ENCODE data around the gene STK38. TPM values are rescaled to one million over a fixed set of nuclear protein-coding genes. Genes with fewer than 3 reads are reported as not detected.
"Not testable (repeated sequence)": the region's sequence is repeated elsewhere in the genome, so short reads cannot be mapped to it uniquely, and the experiment has no call there.

STK38 gene
- total RNA-seq, 1 donor from 2014 or later: 26.8 TPM

DNA sequence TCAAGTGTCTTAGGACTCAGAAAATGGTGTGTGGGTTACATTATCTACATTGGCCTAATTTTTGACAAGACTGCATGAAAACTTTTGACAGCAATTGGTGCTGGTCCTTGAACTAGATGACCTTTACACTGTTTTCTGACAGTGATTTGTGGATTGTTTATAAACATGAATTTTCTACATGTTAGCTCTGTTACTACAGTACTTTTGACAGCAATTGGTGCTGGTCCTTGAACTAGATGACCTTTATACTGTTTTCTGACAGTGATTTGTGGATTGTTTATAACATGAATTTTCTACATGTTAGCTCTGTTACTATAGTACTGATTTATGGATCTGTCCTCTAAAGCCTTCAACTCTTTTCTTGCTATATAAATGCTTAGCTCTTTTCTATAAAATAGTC, 87.8 kb downstream of the STK38 start:
- TF ChIP-seq CTCF (conservative IDR thresholded peaks at IDR 0.05): no peak
- H3K27ac Mint-ChIP-seq (ENCODE audit: unreplicated experiment): no peak overlapping the region
- H3K27me3 Mint-ChIP-seq (ENCODE audit: low read depth): no peaks in the 10 kb centered on the region
- no peaks in the 10 kb centered on the region for H3K36me3 Mint-ChIP-seq (ENCODE audit: low read depth)
- no peaks in the 10 kb centered on the region for H3K9me3 Mint-ChIP-seq
- DNase-seq (ENCODE audit: low read depth, low spot score): no peak
- no peak overlapping the region for H3K4me3 Mint-ChIP-seq
- H3K4me1 Mint-ChIP-seq: peaks cover 4% of the 10 kb centered on the region

- Mint-ChIP-seq H3K27me3 (ENCODE audit: low read depth) (no peaks in the 10 kb centered on the region), H3K27ac (ENCODE audit: unreplicated experiment) (no peak overlapping the region), H3K4me1 (peaks cover 4% of the 10 kb centered on the region), H3K9me3 (no peaks in the 10 kb centered on the region), H3K36me3 (ENCODE audit: low read depth) (no peaks in the 10 kb centered on the region), H3K4me3 (no peak overlapping the region)
- no peak for DNase-seq (ENCODE audit: low read depth, low spot score)
- TF ChIP-seq CTCF (conservative IDR thresholded peaks at IDR 0.05): no peak
Measured at GRCh38 chr6:36455486-36456027, 91.7 kb downstream of the STK38 start.

GRCh38 chr6:36452897-36453296, 94.4 kb downstream of the STK38 start:
- not testable (repeated sequence) for DNase-seq (ENCODE audit: low read depth, low spot score); H3K4me1 Mint-ChIP-seq; H3K9me3 Mint-ChIP-seq; H3K4me3 Mint-ChIP-seq; H3K27ac Mint-ChIP-seq (ENCODE audit: unreplicated experiment); H3K27me3 Mint-ChIP-seq (ENCODE audit: low read depth)
- H3K36me3 Mint-ChIP-seq (ENCODE audit: low read depth): peaks cover 12% of the 10 kb centered on the region

- Mint-ChIP-seq H3K4me1 (peaks cover 14% of the 10 kb centered on the region), H3K36me3 (ENCODE audit: low read depth) (peaks cover 12% of the 10 kb centered on the region)
- not testable (repeated sequence) for DNase-seq (ENCODE audit: low read depth, low spot score); H3K4me3 Mint-ChIP-seq; H3K27me3 Mint-ChIP-seq (ENCODE audit: low read depth); H3K27ac Mint-ChIP-seq (ENCODE audit: unreplicated experiment); H3K9me3 Mint-ChIP-seq
Measured at GRCh38 chr6:36449173-36449572, 98.1 kb downstream of the STK38 start.

GRCh38 chr6:36445621-36446020, 101.7 kb downstream of the STK38 start:
- H3K4me3 Mint-ChIP-seq: peak overlapping the region; percentile 74
- H3K27ac Mint-ChIP-seq (ENCODE audit: unreplicated experiment): no peak overlapping the region
- H3K27me3 Mint-ChIP-seq (ENCODE audit: low read depth): no peaks in the 10 kb centered on the region
- peaks cover 12% of the 10 kb centered on the region for H3K36me3 Mint-ChIP-seq (ENCODE audit: low read depth)
- DNase-seq (ENCODE audit: low read depth, low spot score): no peak
- H3K4me1 Mint-ChIP-seq: peaks cover 36% of the 10 kb centered on the region
- no peak for TF ChIP-seq CTCF (conservative IDR thresholded peaks at IDR 0.05)
- peaks cover 3% of the 10 kb centered on the region for H3K9me3 Mint-ChIP-seq

- no peak for TF ChIP-seq CTCF (conservative IDR thresholded peaks at IDR 0.05)
- H3K4me1 Mint-ChIP-seq: peaks cover 36% of the 10 kb centered on the region
- peaks cover 3% of the 10 kb centered on the region for H3K9me3 Mint-ChIP-seq
- no peak overlapping the region for H3K27ac Mint-ChIP-seq (ENCODE audit: unreplicated experiment)
- peaks cover 10% of the 10 kb centered on the region for H3K36me3 Mint-ChIP-seq (ENCODE audit: low read depth)
- H3K27me3 Mint-ChIP-seq (ENCODE audit: low read depth): no peaks in the 10 kb centered on the region
- H3K4me3 Mint-ChIP-seq: peak overlapping the region; percentile 92
- no peak for DNase-seq (ENCODE audit: low read depth, low spot score)
Measured at GRCh38 chr6:36444470-36444869, 102.8 kb downstream of the STK38 start.

Other genes with a start within 250 kb of the STK38 start
- gene BNIP5, start 210.6 kb downstream of the STK38 start, total RNA-seq: not detected in 2 replicates
- gene ETV7, start 159.8 kb downstream of the STK38 start, total RNA-seq: not detected in 2 replicates
- gene PXT1, start 104.6 kb downstream of the STK38 start, total RNA-seq: 0.14 TPM in 1 of 2 replicates, not detected in the other
- gene KCTD20, start 104.5 kb downstream of the STK38 start, total RNA-seq: 48.1 and 52.5 TPM in 2 replicates
- 611 and 636 TPM in 2 replicates for gene SRSF3, start 46.9 kb upstream of the STK38 start, total RNA-seq
- 11.6 and 12.5 TPM in 2 replicates for gene CDKN1A, start 131.2 kb upstream of the STK38 start, total RNA-seq
- gene RAB44, start 150.3 kb upstream of the STK38 start, total RNA-seq: not detected in 2 replicates